HL-60 (cell line): ENCODE measurements around the gene TMEM117.

Source experiments
- DNase-seq, 2 experiments: peaks; one replicate each; pipeline ENCODE4 v3.0.0-alpha.2; 2010 to 2020; ENCODE audit warnings: low read depth in 1 of 2, low spot score in 1 of 2
- H3K27ac ChIP-seq: fragments of 250-450 bp; sonication (Bioruptor Pico); replicated peaks from 2 replicates; pipeline ENCODE4 v1.5.1; 2020; ENCODE audit warnings: mild to moderate bottlenecking, moderate library complexity
- H3K27me3 ChIP-seq: fragments of 250-450 bp; sonication (Bioruptor Pico); 2 replicates; pipeline ENCODE4 v1.5.1; 2021; ENCODE audit warnings: mild to moderate bottlenecking, moderate library complexity; ENCODE audit not compliant: insufficient read depth, poor library complexity, severe bottlenecking
- H3K4me3 ChIP-seq: replicated peaks from 2 replicates; pipeline ENCODE4 v1.5.1; 2011; ENCODE audit warnings: mild to moderate bottlenecking, control low read depth, low read length; ENCODE audit not compliant: insufficient read depth
- CTCF ChIP-seq: IDR thresholded peaks from one replicate; pipeline ENCODE4 v1.5.1; 2011; ENCODE audit warnings: low read length, control low read depth, inconsistent platforms; ENCODE audit not compliant: insufficient read depth
- GABPA ChIP-seq: IDR thresholded peaks from 2 replicates; pipeline ENCODE4 v1.6.1; 2012; ENCODE audit warnings: low read depth
- POLR2AphosphoS5 ChIP-seq: IDR thresholded peaks from 2 replicates; pipeline ENCODE4 v1.6.1; 2012; ENCODE audit warnings: low read depth
- REST ChIP-seq: IDR thresholded peaks from 2 replicates; pipeline ENCODE4 v1.6.1; 2012; ENCODE audit warnings: low read depth; ENCODE audit not compliant: insufficient replicate concordance
- SPI1 ChIP-seq: IDR thresholded peaks from 2 replicates; pipeline ENCODE4 v1.6.1; 2012; ENCODE audit warnings: low read depth, mild to moderate bottlenecking, borderline replicate concordance

TMEM117 gene

GRCh38 chr12:43917896-43918295 is 82.0 kb downstream of the TMEM117 start:
- DNase-seq, result no peak
- H3K27me3 ChIP-seq, result no peaks in the 10 kb centered on the region
- TF ChIP-seq POLR2AphosphoS5 (no peak), GABPA (no peak)
- no peak overlapping the region for H3K27ac ChIP-seq
- H3K4me3 ChIP-seq, result no peak overlapping the region

- H3K27ac ChIP-seq, result no peak overlapping the region
These were observed 85.9 kb downstream of the TMEM117 start for GRCh38 chr12:43921666-43922337.

GRCh38 chr12:43930032-43930431 is 94.2 kb downstream of the TMEM117 start:
- H3K27ac ChIP-seq, result no peak overlapping the region
- TF ChIP-seq REST (no peak), GABPA (no peak), SPI1 (no peak), POLR2AphosphoS5 (no peak), CTCF (no peak)
- H3K4me3 ChIP-seq, result no peak overlapping the region
- no peak for DNase-seq
- H3K27me3 ChIP-seq, result no peaks in the 10 kb centered on the region

More at GRCh38 chr12:43921666-43922337, 85.9 kb downstream of the TMEM117 start:
- H3K27me3 ChIP-seq, result no peaks in the 10 kb centered on the region
- TF ChIP-seq SPI1, result no peak
- no peak for TF ChIP-seq POLR2AphosphoS5
- TF ChIP-seq REST, result no peak
- TF ChIP-seq CTCF, result no peak
- TF ChIP-seq GABPA, result no peak
- H3K4me3 ChIP-seq, result no peak overlapping the region
- DNase-seq, result no peak

GRCh38 chr12:43931187-43931586 is 95.3 kb downstream of the TMEM117 start:
- TF ChIP-seq CTCF, result no peak
- TF ChIP-seq POLR2AphosphoS5, result no peak
- no peak for TF ChIP-seq SPI1
- no peak for TF ChIP-seq GABPA
- no peak for TF ChIP-seq REST
- DNase-seq, result no peak
- no peak overlapping the region for H3K27ac ChIP-seq
- H3K27me3 ChIP-seq, result no peaks in the 10 kb centered on the region
- no peak overlapping the region for H3K4me3 ChIP-seq
